DOHH2 (cell line): Measurements from ENCODE around the gene MAP4K5.

ENCODE experiments used
- CTCF ChIP-seq: fragments of 200-600 bp; sonication (generic); IDR thresholded peaks from one replicate; pipeline ENCODE4 v1.5.1; 2014; ENCODE audit warnings: antibody characterized with exemption, mild to moderate bottlenecking, low read depth, low read length; ENCODE audit not compliant: poor library complexity, severe bottlenecking
- EZH2phosphoT487 ChIP-seq: fragments of 200-600 bp; sonication (generic); IDR thresholded peaks from 2 replicates; pipeline ENCODE4 v1.6.1; 2017; ENCODE audit warnings: borderline replicate concordance, mild to moderate bottlenecking, antibody characterized with exemption, low read length, moderate library complexity, mixed read lengths

DNA sequence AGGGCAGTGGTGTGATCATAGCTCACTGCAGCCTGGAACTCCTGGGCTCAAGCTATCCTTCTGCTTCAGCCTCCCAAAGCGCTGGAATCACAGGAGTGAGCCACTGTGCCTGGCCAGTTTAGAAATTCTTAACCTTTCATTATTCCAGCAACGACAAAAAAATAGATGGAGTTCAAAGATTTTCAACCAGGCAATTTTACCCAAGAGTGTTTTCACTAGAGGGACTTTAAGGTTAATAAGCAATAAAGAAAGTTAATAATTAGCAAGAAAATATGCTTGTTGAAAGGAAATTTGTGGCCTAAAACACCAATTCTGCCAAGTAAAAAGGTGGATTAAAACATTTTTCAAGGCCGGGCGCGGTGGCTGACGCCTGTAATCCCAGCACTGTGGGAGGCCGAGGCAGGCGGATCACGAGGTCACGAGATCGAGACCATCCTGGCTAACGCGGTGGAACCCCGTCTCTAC, 150.5 kb downstream of the MAP4K5 start:
- no peak for TF ChIP-seq CTCF
- no peak for TF ChIP-seq EZH2phosphoT487
